GM12891 (cell line): ENCODE measurements around the gene DUXB.
A peak's percentile ranks its signal among the peaks of the same experiment; 100 is the strongest.

Experiments
- DNase-seq: peaks from one replicate; pipeline ENCODE4 v3.0.0; 2011; ENCODE audit warnings: low spot score; ENCODE audit not compliant: insufficient read length
- FAIRE-seq: peaks from 2 replicates; lab custom pipeline; 2011; peaks lifted over from hg19 to GRCh38; lab: Jason Lieb, UNC
- PAX5 ChIP-seq: IDR thresholded peaks from 2 replicates; pipeline ENCODE4 v1.6.1; 2011; ENCODE audit warnings: low read length, moderate library complexity, mild to moderate bottlenecking; ENCODE audit not compliant: insufficient read depth, severe bottlenecking
- POLR2A ChIP-seq: IDR thresholded peaks from 2 replicates; pipeline ENCODE4 v1.6.1; 2011; ENCODE audit warnings: low read depth, low read length, control low read depth
- POLR2AphosphoS5 ChIP-seq: IDR thresholded peaks from 2 replicates; pipeline ENCODE4 v1.6.1; 2011; ENCODE audit warnings: low read depth, low read length, control low read depth
- POU2F2 ChIP-seq: IDR thresholded peaks from 2 replicates; pipeline ENCODE4 v1.6.1; 2011; ENCODE audit warnings: low read depth, mild to moderate bottlenecking, control low read depth, low read length, moderate library complexity
- SPI1 ChIP-seq: IDR thresholded peaks from 2 replicates; pipeline ENCODE4 v1.6.1; 2011; ENCODE audit warnings: low read depth, low read length, control low read depth
- TAF1 ChIP-seq: IDR thresholded peaks from 2 replicates; pipeline ENCODE4 v1.6.1; 2011; ENCODE audit warnings: low read depth, low read length, control low read depth

DUXB gene

GRCh38 chr16:75667503-75667902 lies 33.8 kb downstream of the DUXB start:
- no peak for TF ChIP-seq POLR2AphosphoS5
- TF ChIP-seq SPI1: no peak
- FAIRE-seq (no peak), DNase-seq (no peak)

- TF ChIP-seq SPI1: no peak
- TF ChIP-seq POU2F2: no peak
- TF ChIP-seq PAX5: no peak
- no peak for TF ChIP-seq POLR2A
- TF ChIP-seq POLR2AphosphoS5: no peak
- FAIRE-seq (no peak), DNase-seq (no peak)
Measured at GRCh38 chr16:75660726-75661302, 40.4 kb downstream of the DUXB start.

GRCh38 chr16:75660321-75660720 lies 40.9 kb downstream of the DUXB start:
- DNase-seq (no peak), FAIRE-seq (no peak)

GRCh38 chr16:75658175-75658574 lies 43.1 kb downstream of the DUXB start:
- FAIRE-seq: no peak
- TF ChIP-seq TAF1 (no peak), POLR2AphosphoS5 (peak; percentile 64), POLR2A (peak; percentile 51; the same call in 1 of the 2 replicates)
- no peak for DNase-seq

More at GRCh38 chr16:75660321-75660720, 40.9 kb downstream of the DUXB start:
- TF ChIP-seq POLR2A (no peak), TAF1 (no peak), SPI1 (no peak), PAX5 (no peak)

- no peak for DNase-seq
- no peak for FAIRE-seq
- no peak for TF ChIP-seq POLR2A
- no peak for TF ChIP-seq PAX5
- no peak for TF ChIP-seq SPI1
- no peak for TF ChIP-seq POU2F2
- no peak for TF ChIP-seq POLR2AphosphoS5
Measured at GRCh38 chr16:75653922-75654321, 47.3 kb downstream of the DUXB start.

- peak; percentile 45 for DNase-seq
Measured at GRCh38 chr16:75648265-75649076, 52.8 kb downstream of the DUXB start.

GRCh38 chr16:75647492-75648264 lies 53.6 kb downstream of the DUXB start, which contains the start of the genes KARS1 and TERF2IP:
Gene KARS1, minus strand, starts transcription at chr16:75647665. Its CDS starts 26 bp downstream, at chr16:75647639.
Gene TERF2IP, plus strand, starts transcription at chr16:75647773. Its CDS starts 110 bp downstream, at chr16:75647883.
- no peak for TF ChIP-seq PAX5
- peak; percentile 98 for TF ChIP-seq POLR2A
- no peak for TF ChIP-seq SPI1
- peak; percentile 98 for TF ChIP-seq POLR2AphosphoS5
- TF ChIP-seq TAF1: peak; percentile 97
- peak; percentile 39; the same call in 1 of the 2 replicates for TF ChIP-seq POU2F2
- DNase-seq (peak; percentile 84), FAIRE-seq (peak; percentile 98)

More at GRCh38 chr16:75648265-75649076, 52.8 kb downstream of the DUXB start:
- TF ChIP-seq TAF1 (peak; percentile 56; the same call in 1 of the 2 replicates), POU2F2 (peak; percentile 39; the same call in 1 of the 2 replicates), PAX5 (no peak), POLR2A (peak; percentile 65)
- FAIRE-seq: peak; percentile 77

- FAIRE-seq: no peak
- no peak for DNase-seq
- TF ChIP-seq TAF1: no peak
- TF ChIP-seq PAX5: no peak
- no peak for TF ChIP-seq POLR2AphosphoS5
- no peak for TF ChIP-seq POLR2A
- TF ChIP-seq SPI1: no peak
- TF ChIP-seq POU2F2: no peak
Measured at GRCh38 chr16:75647112-75647491, 54.2 kb downstream of the DUXB start.

- DNase-seq (no peak), FAIRE-seq (no peak)
- TF ChIP-seq PAX5 (no peak), TAF1 (no peak), POLR2A (no peak), POU2F2 (no peak), POLR2AphosphoS5 (no peak), SPI1 (no peak)
Measured at GRCh38 chr16:75644240-75645012, 56.8 kb downstream of the DUXB start.
